ENCODE measurements around the gene ANKHD1. TPM values are rescaled to one million over a fixed set of nuclear protein-coding genes. Genes with fewer than 3 reads are reported as not detected.

Gene ANKHD1
- total RNA-seq, 1 experiment from 2014 or later, result 140 TPM

DNA sequence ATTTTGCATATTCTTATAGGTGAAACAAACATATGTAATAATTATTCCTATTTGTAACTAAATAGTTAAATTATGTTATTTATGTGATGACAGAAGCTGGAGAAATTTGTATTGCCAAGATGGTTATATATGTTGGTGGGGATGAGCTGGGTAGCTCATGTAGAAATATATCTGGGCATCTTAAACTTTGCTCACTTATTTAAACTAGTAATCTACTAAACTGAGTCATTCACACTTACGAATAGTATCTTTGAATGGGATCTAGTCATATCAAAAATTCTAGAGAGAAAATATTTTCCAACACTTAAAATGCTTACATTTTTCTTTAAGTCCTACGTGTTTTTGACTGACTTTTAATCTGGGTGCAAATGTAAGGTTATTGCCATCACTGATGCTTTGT lies 101.2 kb downstream of the ANKHD1 start:
- CTCF ChIA-PET, result no interaction called here
- no peaks in the 10 kb centered on the region; the same call in 1 of the 2 replicates for H3K4me1 ChIP-seq (ENCODE audit: control insufficient read depth, insufficient read depth, low read length)
- H3K27me3 ChIP-seq (ENCODE audit: control insufficient read depth, insufficient read depth, low read length), result no peaks in the 10 kb centered on the region
- DNase-seq (ENCODE audit: low read depth, low spot score) (no peak), ATAC-seq (no peak)
- TF ChIP-seq TCF7L2 (IDR thresholded peaks at IDR 0.05; ENCODE audit: low read depth, low read length) (no peak), POLR2AphosphoS5 (IDR thresholded peaks at IDR 0.05; ENCODE audit: low read depth, low read length) (no peak), SIN3A (IDR thresholded peaks at IDR 0.05; ENCODE audit: borderline replicate concordance, insufficient read depth, low read depth, low read length) (no peak)
- TF ChIP-seq, protein P1, sequence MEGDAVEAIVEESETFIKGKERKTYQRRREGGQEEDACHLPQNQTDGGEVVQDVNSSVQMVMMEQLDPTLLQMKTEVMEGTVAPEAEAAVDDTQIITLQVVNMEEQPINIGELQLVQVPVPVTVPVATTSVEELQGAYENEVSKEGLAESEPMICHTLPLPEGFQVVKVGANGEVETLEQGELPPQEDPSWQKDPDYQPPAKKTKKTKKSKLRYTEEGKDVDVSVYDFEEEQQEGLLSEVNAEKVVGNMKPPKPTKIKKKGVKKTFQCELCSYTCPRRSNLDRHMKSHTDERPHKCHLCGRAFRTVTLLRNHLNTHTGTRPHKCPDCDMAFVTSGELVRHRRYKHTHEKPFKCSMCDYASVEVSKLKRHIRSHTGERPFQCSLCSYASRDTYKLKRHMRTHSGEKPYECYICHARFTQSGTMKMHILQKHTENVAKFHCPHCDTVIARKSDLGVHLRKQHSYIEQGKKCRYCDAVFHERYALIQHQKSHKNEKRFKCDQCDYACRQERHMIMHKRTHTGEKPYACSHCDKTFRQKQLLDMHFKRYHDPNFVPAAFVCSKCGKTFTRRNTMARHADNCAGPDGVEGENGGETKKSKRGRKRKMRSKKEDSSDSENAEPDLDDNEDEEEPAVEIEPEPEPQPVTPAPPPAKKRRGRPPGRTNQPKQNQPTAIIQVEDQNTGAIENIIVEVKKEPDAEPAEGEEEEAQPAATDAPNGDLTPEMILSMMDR (IDR thresholded peaks at IDR 0.05), result no peak
- TF ChIP-seq, protein P2, sequence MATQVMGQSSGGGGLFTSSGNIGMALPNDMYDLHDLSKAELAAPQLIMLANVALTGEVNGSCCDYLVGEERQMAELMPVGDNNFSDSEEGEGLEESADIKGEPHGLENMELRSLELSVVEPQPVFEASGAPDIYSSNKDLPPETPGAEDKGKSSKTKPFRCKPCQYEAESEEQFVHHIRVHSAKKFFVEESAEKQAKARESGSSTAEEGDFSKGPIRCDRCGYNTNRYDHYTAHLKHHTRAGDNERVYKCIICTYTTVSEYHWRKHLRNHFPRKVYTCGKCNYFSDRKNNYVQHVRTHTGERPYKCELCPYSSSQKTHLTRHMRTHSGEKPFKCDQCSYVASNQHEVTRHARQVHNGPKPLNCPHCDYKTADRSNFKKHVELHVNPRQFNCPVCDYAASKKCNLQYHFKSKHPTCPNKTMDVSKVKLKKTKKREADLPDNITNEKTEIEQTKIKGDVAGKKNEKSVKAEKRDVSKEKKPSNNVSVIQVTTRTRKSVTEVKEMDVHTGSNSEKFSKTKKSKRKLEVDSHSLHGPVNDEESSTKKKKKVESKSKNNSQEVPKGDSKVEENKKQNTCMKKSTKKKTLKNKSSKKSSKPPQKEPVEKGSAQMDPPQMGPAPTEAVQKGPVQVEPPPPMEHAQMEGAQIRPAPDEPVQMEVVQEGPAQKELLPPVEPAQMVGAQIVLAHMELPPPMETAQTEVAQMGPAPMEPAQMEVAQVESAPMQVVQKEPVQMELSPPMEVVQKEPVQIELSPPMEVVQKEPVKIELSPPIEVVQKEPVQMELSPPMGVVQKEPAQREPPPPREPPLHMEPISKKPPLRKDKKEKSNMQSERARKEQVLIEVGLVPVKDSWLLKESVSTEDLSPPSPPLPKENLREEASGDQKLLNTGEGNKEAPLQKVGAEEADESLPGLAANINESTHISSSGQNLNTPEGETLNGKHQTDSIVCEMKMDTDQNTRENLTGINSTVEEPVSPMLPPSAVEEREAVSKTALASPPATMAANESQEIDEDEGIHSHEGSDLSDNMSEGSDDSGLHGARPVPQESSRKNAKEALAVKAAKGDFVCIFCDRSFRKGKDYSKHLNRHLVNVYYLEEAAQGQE (IDR thresholded peaks at IDR 0.05; ENCODE audit: insufficient read depth in 1 of 2, low read depth in 2 of 2, low read length in 1 of 2), result no peak
- POLR2A ChIA-PET, result no interaction called here
- intact Hi-C loops (cut with micrococcal nuclease; ENCODE audit: unreplicated experiment), result no loop called here
- peaks cover 29% of the 10 kb centered on the region for H3K36me3 ChIP-seq (ENCODE audit: control insufficient read depth, insufficient read depth, low read length)
- in situ Hi-C loops (cut with HindIII; ENCODE audit: low pct_unique_long_range_greater_than_20kb, low sequenced_read_pairs), result no loop called here
- BruUV-seq (replicated peaks), result no TSS peak
- H3K27ac ChIP-seq (ENCODE audit: low read length), result no peak overlapping the region
- no peak overlapping the region for H3K4me3 ChIP-seq (ENCODE audit: low read depth in 2 of 2, low read length in 2 of 2)
- no peaks in the 10 kb centered on the region for H3K9me3 ChIP-seq (ENCODE audit: control insufficient read depth, insufficient read depth, low read depth, low read length)

DNA sequence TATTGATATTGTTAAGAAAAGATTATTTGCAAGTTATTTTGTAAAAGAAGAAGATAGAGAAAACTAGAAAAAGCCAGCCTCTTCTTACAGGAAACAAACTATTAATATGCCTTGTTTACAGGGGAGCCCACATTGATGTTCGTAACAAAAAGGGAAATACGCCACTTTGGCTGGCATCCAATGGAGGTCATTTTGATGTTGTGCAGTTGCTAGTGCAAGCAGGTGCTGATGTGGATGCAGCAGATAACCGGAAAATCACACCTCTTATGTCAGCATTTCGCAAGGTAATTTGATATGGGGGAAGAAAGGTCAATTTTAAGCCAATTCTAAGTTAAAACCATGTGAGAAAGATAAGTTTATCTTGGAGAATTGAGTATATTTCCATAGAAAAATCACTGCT lies 108.3 kb downstream of the ANKHD1 start:
- H3K9me3 ChIP-seq (ENCODE audit: control insufficient read depth, insufficient read depth, low read depth, low read length), result no peaks in the 10 kb centered on the region
- CTCF ChIA-PET, result no interaction called here
- no peak overlapping the region for H3K4me3 ChIP-seq (ENCODE audit: low read depth in 2 of 2, low read length in 2 of 2)
- ATAC-seq, result no peak
- POLR2A ChIA-PET, result no interaction called here
- no peaks in the 10 kb centered on the region for H3K27me3 ChIP-seq (ENCODE audit: control insufficient read depth, insufficient read depth, low read length)
- intact Hi-C loops (cut with micrococcal nuclease; ENCODE audit: unreplicated experiment), result no loop called here
- H3K36me3 ChIP-seq (ENCODE audit: control insufficient read depth, insufficient read depth, low read length), result peaks cover 54% of the 10 kb centered on the region
- in situ Hi-C loops (cut with HindIII; ENCODE audit: low pct_unique_long_range_greater_than_20kb, low sequenced_read_pairs), result no loop called here
- TF ChIP-seq SIN3A (IDR thresholded peaks at IDR 0.05; ENCODE audit: borderline replicate concordance, insufficient read depth, low read depth, low read length) (no peak), POLR2AphosphoS5 (IDR thresholded peaks at IDR 0.05; ENCODE audit: low read depth, low read length) (no peak), TCF7L2 (IDR thresholded peaks at IDR 0.05; ENCODE audit: low read depth, low read length) (no peak)
- TF ChIP-seq, protein P2 (IDR thresholded peaks at IDR 0.05; ENCODE audit: insufficient read depth in 1 of 2, low read depth in 2 of 2, low read length in 1 of 2), result no peak
- TF ChIP-seq, protein P1 (IDR thresholded peaks at IDR 0.05), result no peak
- no peak for DNase-seq (ENCODE audit: low read depth, low spot score)
- no peaks in the 10 kb centered on the region for H3K4me1 ChIP-seq (ENCODE audit: control insufficient read depth, insufficient read depth, low read length)
- no TSS peak for BruUV-seq (replicated peaks)
- H3K27ac ChIP-seq (ENCODE audit: low read length), result no peak overlapping the region
